ENCODE measurements around the gene PAX7.
A peak's percentile ranks its signal among the peaks of the same experiment; 100 is the strongest.
"Not testable (repeated sequence)": the region's sequence is repeated elsewhere in the genome, so short reads cannot be mapped to it uniquely, and the experiment has no call there.

The PAX7 gene

GRCh38 chr1:18630511-18631495 is at the start of gene PAX7:
PAX7 (plus strand) TSS chr1:18630846; CDS start chr1:18631604, 758 bp downstream.
- DNase-seq: peak; percentile 75

GRCh38 chr1:18581420-18581880 is 49.2 kb upstream of the PAX7 start:
- peak; percentile 75 for DNase-seq

DNA sequence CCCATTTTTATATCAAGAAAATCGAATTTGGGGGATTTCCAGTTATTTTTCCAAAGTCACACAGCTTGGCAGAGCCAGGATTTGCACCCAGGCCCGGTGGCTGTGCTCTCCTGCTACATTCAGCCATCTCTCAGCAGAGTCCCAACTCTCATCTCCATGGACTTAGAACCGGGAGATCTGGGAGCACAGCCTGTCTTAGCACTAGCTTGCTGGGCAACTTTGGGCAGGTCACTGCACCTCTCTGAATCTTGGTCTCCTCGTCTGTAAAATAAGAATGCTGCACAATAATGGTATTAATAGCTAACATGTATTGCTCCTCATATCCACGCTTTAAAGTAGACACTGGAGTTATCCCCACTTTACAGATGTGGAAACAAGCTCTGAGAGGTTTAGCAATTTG is 47.8 kb upstream of the PAX7 start:
- no peak for DNase-seq

DNA sequence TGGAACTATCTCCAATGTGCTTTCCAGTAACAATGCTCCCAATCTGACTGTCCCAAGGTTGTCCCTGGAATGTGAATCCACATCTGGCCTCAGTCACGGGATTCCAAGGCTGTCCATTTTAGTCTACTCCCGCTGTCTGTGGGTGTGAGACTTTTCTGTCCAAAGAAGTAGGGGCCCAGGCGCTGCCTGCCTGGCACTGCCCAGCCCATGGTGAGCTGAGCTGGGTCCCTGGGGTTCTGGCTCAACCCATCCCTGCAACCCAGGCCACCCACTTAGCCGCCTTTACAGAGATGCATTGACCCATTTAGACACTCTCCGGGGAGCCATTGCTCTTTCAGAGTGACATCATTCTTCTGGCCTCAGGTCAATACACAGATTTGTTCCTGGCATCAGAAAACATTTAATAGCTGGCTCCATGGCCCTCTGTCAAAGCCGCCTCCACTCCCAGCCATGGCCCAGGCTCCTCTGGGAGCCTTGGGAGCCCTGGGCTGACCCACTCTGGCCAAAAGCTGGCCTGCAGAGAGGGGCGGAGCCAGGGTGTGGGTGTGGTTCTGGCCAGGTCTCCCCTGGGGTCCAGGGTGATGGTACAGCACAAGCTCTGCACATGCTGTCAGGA is 47.2 kb upstream of the PAX7 start:
- DNase-seq: peak; percentile 44

GRCh38 chr1:18586016-18586415 is 44.6 kb upstream of the PAX7 start:
- DNase-seq: not testable (repeated sequence)

DNA sequence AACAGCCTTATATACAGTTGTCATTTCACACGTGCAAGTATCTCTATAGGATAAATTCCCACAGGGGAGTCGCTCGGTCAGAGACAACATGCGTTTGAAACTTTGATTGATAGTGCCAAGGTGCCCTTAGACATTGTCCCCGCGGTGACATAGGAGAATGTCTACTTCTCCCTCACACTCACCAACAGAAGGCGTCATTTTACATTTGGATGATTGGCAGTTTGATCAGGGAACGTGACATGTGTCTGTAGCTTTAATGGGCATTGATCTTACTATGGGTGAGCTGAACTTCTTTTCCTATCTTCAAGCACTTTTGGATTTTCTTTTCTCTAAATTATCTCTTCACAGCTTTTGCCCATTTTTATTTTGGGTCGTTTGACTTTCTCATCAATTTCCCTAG is 42.6 kb upstream of the PAX7 start:
- DNase-seq: no peak

GRCh38 chr1:18592368-18592767 is 38.3 kb upstream of the PAX7 start:
- DNase-seq: no peak

DNA sequence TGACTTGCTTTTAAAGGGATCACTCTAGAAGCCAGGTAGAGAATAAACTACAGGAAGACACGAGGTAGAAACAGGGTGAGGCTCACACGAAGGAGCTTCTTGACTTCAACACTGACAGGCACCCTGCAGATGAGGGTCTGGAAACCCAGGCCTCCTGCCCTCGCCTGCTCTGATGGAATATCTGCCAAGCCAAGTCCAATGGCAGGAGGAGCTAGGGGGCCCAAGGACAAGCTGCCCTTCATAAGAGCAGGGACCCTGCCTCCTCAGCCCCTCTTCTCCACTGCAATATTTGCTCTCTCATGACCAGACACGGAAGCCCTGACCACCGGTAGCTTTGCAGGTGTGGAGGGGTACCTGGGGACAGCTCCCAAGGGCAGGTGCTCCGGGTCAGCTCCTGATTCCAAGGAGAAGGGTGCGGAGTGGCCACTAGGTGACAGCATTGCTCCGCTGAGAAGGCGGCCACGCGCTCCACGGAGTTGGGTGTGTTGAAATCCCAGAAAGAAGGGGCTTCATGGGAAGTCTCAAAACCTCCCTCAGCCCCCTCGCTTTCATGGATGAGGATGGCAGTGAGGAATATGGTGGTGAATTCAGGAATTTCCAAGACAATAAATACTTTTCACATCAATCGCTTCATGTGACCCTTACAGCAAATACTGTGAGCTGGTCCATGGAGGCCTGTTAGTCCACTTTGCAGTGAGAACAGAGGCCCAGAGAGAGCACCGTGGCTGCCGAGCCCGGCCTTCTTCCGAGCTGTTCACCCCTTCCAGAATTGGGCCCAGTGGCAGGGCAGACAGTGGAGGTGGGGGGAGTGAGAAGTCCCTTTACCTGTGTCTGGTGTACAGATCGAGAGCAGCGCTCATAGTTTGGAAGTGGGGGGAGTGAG is 33.2 kb upstream of the PAX7 start:
- peak; percentile 80 for DNase-seq

DNA sequence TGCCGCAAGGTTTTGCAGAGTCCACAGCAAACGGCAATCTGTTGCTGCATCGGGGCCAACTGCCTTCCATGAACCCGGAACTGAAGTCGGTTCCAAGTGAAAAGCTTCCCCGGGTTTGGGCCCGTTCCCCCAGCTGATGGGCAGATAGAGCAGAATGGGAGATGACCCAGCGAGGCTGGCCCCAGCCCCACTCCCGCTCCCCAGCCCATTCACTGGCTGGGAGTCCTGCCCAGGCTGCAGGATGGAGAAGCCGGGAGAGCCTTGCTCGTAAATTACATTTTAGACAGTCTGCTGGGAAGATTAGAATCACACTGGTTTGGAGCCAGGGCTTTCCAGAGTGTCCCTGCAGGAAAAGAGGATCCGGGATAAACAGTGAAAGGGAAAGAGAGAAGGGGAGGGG is 31.6 kb upstream of the PAX7 start:
- no peak for DNase-seq

DNA sequence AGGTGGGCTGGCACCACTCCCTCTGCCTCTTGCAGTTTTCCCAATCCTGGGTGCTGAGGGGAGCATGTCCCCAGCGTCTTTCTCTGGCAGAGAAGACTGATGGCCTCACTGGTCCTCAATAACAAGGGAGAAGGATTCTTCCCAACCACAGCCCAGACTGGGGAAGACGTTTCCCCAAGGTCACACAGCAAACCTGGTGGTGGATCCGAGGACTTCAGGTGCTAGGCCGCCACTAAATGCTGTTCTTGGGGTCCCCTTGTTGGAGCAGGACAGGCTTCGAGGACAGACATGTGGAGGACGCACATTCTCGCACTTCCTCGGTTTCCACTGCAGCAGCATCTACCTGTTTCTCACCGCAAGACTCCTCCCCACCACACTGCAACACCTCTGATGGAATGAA is 30.9 kb upstream of the PAX7 start:
- DNase-seq: no peak

DNA sequence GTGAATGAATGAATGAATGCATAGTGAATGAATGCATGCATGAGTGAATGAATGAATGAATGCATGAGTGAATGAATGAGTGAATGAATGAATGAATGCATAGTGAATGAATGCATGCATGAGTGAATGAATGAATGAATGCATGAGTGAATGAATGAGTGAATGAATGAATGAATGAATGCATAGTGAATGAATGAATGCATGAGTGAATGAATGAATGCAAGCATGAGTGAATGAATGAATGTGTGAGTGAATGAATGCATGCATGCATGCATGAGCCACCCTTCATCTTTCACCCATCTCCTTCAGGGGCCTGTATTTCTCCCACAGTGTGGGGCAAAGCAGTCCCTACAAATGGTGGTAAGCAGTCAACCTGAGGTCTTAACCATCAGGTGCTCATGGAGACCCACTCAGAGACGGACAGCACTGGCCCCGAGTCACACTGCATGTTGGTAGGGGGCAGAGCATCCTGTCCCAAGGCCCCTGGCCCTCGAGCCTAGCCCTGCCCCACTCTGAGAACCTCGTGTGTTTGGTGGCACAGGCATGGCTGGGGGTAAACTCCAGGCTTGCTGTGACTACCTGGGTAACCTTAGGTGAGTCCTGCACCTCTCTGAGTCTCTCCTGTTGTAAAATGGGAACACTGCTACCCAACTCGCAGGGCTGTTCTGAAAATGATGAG is 28.0 kb upstream of the PAX7 start:
- DNase-seq: no peak

DNA sequence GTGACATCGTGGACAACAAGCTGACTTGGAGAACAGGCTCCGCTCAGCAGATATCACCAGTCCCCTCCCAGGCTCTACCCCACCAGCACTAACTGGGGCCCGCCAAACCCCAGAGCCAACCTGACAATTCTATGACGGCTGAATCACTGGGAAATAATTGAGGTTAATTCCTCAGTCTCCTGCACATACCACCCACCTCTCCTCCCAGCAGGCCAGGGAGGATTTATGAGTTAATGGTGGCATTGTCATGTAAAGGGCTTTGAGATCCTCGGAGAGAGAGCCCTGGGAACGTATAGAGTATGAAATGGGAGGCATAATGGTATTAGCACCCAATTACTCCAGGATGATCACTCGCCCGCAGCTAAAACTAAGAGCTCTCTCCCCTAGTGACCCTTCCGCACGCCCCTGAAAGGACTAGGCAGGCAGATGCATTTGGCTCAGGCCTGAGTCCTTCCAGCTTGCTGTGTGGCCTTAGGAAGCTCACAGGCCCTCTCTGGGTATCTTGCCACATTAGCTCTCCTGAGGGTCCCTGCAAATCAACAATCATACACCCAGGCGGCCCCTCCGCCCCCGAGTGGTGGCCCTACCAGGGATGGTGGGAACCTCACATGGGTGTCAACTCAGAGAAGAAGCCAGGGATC is 27.3 kb upstream of the PAX7 start:
- DNase-seq: no peak

DNA sequence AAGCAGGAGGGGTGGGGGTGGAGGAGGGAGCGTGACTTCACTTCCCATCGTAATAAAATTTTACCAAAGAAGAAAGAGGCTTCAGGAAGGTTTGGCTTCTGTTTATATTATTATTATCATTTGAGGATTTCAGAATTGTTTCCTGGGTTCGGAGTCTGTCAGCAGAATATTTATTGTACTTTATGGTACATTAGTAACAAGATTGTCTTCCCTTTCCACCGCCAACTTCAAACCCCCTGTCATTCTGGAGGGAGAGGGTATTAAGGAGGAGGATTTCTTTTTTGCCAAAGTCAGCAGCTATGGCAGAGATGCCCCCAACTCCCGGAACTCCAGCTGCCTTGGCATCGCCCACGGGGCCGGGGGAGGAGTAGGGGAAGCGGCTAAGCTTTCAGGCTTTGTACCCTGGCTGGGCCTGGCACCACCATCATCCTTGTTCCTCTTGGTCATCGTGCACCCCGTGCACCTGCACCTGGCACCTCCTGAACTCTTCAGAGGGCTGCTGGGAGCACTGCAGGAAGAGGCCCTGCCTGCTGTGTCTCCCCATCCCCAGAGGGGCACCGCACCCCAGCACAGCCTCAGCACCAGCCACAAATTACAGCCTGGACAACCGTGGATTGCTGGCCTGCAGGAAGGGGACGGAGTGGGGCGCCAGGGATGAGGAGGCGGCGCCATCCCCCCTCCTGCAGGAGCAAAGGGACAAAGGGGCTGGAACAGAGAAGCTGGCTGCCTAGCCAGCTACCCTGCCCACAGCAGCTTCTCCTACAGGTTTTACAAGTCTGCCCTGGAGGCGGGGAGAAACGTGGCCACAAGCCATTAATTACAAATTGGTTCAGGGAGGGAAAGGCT is 24.0 kb upstream of the PAX7 start:
- no peak for DNase-seq

- DNase-seq: no peak
Observed at GRCh38 chr1:18607289-18607760, 23.3 kb upstream of the PAX7 start.

GRCh38 chr1:18608534-18608933 is 22.1 kb upstream of the PAX7 start:
- DNase-seq: no peak

DNA sequence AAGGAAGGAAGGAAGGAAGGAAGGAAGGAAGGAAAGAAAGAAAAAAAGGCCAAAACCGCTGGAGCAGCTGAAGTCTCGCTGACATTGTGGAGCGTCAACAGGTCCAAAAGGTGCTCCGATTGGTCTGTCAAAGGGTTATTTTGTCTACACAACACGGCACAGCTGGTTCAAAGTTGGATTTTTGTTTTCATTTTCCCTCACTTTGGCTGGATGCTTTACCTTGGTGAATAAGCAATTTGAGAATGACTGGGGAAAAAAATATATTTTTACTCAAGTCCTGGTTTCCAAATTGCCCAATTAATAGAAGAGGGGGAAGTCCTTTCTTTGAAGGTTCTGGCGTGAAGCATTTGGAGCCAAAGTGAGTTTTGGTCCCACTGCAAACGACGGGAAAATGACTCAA is 19.3 kb upstream of the PAX7 start:
- no peak for DNase-seq

DNA sequence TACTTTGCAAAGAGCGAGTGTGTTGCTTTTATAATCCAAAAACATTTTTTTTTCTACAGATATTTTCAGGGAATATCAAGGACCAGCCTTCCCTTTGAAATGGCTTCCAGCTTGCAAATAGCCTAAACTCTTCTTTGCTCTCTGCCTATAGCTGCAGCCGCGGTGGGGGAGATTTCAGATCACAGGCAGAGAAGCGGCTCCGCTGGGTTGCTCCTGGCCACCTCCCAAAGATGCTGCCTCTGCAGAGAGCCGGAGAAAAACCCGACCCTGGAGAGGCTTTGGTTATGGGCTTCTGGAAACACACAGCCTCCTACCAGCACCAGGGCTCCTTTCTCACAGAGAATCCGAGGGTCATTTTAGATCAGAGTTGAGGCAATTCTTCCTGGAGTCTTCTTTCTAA is 18.6 kb upstream of the PAX7 start:
- DNase-seq: no peak

DNA sequence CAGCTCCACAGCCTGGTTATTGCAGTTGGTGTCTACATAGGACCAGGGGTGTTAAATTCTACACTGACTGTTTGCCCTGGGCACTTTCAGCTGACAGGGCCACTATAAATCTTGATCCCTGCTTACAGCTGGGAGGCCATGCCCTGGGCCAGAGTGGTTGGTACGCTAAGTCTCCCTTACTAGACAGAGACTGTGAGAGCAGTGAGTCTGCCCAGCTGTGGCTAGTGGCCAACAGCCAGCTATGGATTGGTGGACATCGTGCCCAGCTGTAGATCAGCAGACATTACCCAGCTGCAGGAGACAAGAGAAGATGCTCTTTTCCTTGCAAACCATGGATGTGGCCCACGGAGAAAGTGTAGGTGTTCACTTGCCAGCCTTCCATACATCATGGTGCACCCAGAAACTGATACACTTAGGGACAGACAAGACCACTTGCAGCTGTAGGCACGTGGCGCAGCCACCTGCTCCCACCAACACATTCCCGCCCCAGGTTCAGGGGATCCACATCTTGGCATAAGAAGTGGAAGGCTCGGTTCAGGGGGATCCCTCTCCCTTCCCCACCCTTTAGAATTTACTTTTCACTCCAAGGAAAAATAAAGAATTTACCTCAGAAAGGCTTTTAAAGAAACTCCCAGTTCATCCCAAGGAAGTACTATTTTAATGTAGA is 16.4 kb upstream of the PAX7 start:
- no peak for DNase-seq

GRCh38 chr1:18618546-18619466 is 11.8 kb upstream of the PAX7 start:
- no peak for DNase-seq
